PC-9 (cell line): ENCODE results near the gene NFKBIZ.

ENCODE experiments used
- CTCF ChIP-seq: fragments of 200-600 bp; sonication (generic); conservative IDR thresholded peaks from 2 replicates; pipeline ENCODE4 v1.6.1; 2017; ENCODE audit warnings: mixed run types, antibody characterized with exemption, mild to moderate bottlenecking, moderate library complexity
- EZH2 ChIP-seq: fragments of 200-600 bp; sonication (generic); IDR thresholded peaks from 2 replicates; pipeline ENCODE4 v1.8.0; 2017; ENCODE audit warnings: antibody characterized with exemption, low read depth

GRCh38 chr3:101848326-101848725, 988 bp upstream of the NFKBIZ start:
- TF ChIP-seq CTCF, result no peak
- TF ChIP-seq EZH2, result no peak
